Neuron (in vitro differentiated cells): Measurements from ENCODE around the gene IGSF9B.

Experiments used
- H2AFZ ChIP-seq: one replicate; pipeline ENCODE4 v1.6.1; 2013; ENCODE audit warnings: low read depth, mild to moderate bottlenecking, inconsistent platforms, low read length, moderate library complexity
- H3K27me3 ChIP-seq: one replicate; pipeline ENCODE4 v1.6.1; 2013; ENCODE audit warnings: low read length; ENCODE audit not compliant: insufficient read depth
- H3K36me3 ChIP-seq: one replicate; pipeline ENCODE4 v1.6.1; 2013; ENCODE audit warnings: low read length; ENCODE audit not compliant: insufficient read depth
- H3K4me1 ChIP-seq: one replicate; pipeline ENCODE4 v1.6.1; 2013; ENCODE audit warnings: low read length; ENCODE audit not compliant: insufficient read depth
- H3K4me3 ChIP-seq: 2 replicates; pipeline ENCODE4 v1.5.1; 2013; ENCODE audit warnings: mild to moderate bottlenecking, low read length, moderate library complexity
- H3K9me3 ChIP-seq: one replicate; pipeline ENCODE4 v1.6.1; 2013; ENCODE audit warnings: low read length

Gene IGSF9B

GRCh38 chr11:133993921-133994320, 37.2 kb upstream of the IGSF9B start:
- Histone ChIP-seq H3K4me1 (no peaks in the 10 kb centered on the region), H2AFZ (no peak overlapping the region), H3K36me3 (no peaks in the 10 kb centered on the region), H3K4me3 (no peak overlapping the region), H3K9me3 (no peaks in the 10 kb centered on the region), H3K27me3 (peaks cover 27% of the 10 kb centered on the region)

- Histone ChIP-seq H2AFZ (no peak overlapping the region), H3K4me1 (no peaks in the 10 kb centered on the region), H3K9me3 (no peaks in the 10 kb centered on the region), H3K4me3 (no peak overlapping the region), H3K36me3 (no peaks in the 10 kb centered on the region), H3K27me3 (peaks cover 35% of the 10 kb centered on the region)
Observed at GRCh38 chr11:133993107-133993506, 36.3 kb upstream of the IGSF9B start.

- Histone ChIP-seq H2AFZ (no peak overlapping the region), H3K27me3 (peaks cover 29% of the 10 kb centered on the region), H3K4me3 (no peak overlapping the region), H3K36me3 (no peaks in the 10 kb centered on the region), H3K4me1 (no peaks in the 10 kb centered on the region), H3K9me3 (no peaks in the 10 kb centered on the region)
Observed at GRCh38 chr11:133992121-133992520, 35.4 kb upstream of the IGSF9B start.

GRCh38 chr11:133991101-133991500, 34.3 kb upstream of the IGSF9B start:
- H3K4me3 ChIP-seq = no peak overlapping the region
- H3K27me3 ChIP-seq = peaks cover 38% of the 10 kb centered on the region

GRCh38 chr11:133990501-133990900, 33.7 kb upstream of the IGSF9B start:
- Histone ChIP-seq H3K9me3 (no peaks in the 10 kb centered on the region), H2AFZ (no peak overlapping the region), H3K27me3 (peaks cover 41% of the 10 kb centered on the region), H3K4me3 (no peak overlapping the region), H3K4me1 (no peaks in the 10 kb centered on the region), H3K36me3 (no peaks in the 10 kb centered on the region)

More at GRCh38 chr11:133991101-133991500, 34.3 kb upstream of the IGSF9B start:
- H2AFZ ChIP-seq = no peak overlapping the region
- no peaks in the 10 kb centered on the region for H3K36me3 ChIP-seq
- H3K9me3 ChIP-seq = no peaks in the 10 kb centered on the region
- no peaks in the 10 kb centered on the region for H3K4me1 ChIP-seq

GRCh38 chr11:133988686-133989410, 32.1 kb upstream of the IGSF9B start:
- Histone ChIP-seq H3K4me1 (no peaks in the 10 kb centered on the region), H2AFZ (no peak overlapping the region), H3K36me3 (no peaks in the 10 kb centered on the region), H3K4me3 (no peak overlapping the region), H3K27me3 (peaks cover 44% of the 10 kb centered on the region), H3K9me3 (no peaks in the 10 kb centered on the region)

GRCh38 chr11:133987171-133987570, 30.4 kb upstream of the IGSF9B start:
- H3K9me3 ChIP-seq = no peaks in the 10 kb centered on the region
- H3K4me3 ChIP-seq = no peak overlapping the region
- H3K27me3 ChIP-seq = peaks cover 54% of the 10 kb centered on the region
- no peak overlapping the region for H2AFZ ChIP-seq
- no peaks in the 10 kb centered on the region for H3K4me1 ChIP-seq
- no peaks in the 10 kb centered on the region for H3K36me3 ChIP-seq

- H3K4me3 ChIP-seq = no peak overlapping the region
- peaks cover 61% of the 10 kb centered on the region for H3K27me3 ChIP-seq
- no peaks in the 10 kb centered on the region for H3K9me3 ChIP-seq
- no peaks in the 10 kb centered on the region for H3K36me3 ChIP-seq
- H3K4me1 ChIP-seq = no peaks in the 10 kb centered on the region
- H2AFZ ChIP-seq = no peak overlapping the region
Observed at GRCh38 chr11:133985981-133986944, 29.5 kb upstream of the IGSF9B start.

- no peaks in the 10 kb centered on the region for H3K4me1 ChIP-seq
- H2AFZ ChIP-seq = no peak overlapping the region
- H3K27me3 ChIP-seq = peaks cover 55% of the 10 kb centered on the region
- no peaks in the 10 kb centered on the region for H3K9me3 ChIP-seq
- H3K4me3 ChIP-seq = no peak overlapping the region
- H3K36me3 ChIP-seq = no peaks in the 10 kb centered on the region
Observed at GRCh38 chr11:133984828-133985227, 28.1 kb upstream of the IGSF9B start.

GRCh38 chr11:133983660-133984316, 27.0 kb upstream of the IGSF9B start:
- no peaks in the 10 kb centered on the region for H3K4me1 ChIP-seq
- H3K4me3 ChIP-seq = no peak overlapping the region
- H3K36me3 ChIP-seq = no peaks in the 10 kb centered on the region
- H3K9me3 ChIP-seq = no peaks in the 10 kb centered on the region
- no peak overlapping the region for H2AFZ ChIP-seq
- peaks cover 45% of the 10 kb centered on the region for H3K27me3 ChIP-seq

- Histone ChIP-seq H3K36me3 (no peaks in the 10 kb centered on the region), H3K4me3 (no peak overlapping the region), H2AFZ (no peak overlapping the region), H3K27me3 (peaks cover 47% of the 10 kb centered on the region), H3K4me1 (no peaks in the 10 kb centered on the region), H3K9me3 (no peaks in the 10 kb centered on the region)
Observed at GRCh38 chr11:133982876-133983275, 26.1 kb upstream of the IGSF9B start.

GRCh38 chr11:133982151-133982550, 25.4 kb upstream of the IGSF9B start:
- H3K27me3 ChIP-seq = peaks cover 49% of the 10 kb centered on the region
- H3K9me3 ChIP-seq = no peaks in the 10 kb centered on the region
- no peaks in the 10 kb centered on the region for H3K36me3 ChIP-seq
- H3K4me1 ChIP-seq = no peaks in the 10 kb centered on the region
- no peak overlapping the region for H3K4me3 ChIP-seq
- no peak overlapping the region for H2AFZ ChIP-seq

- Histone ChIP-seq H3K9me3 (no peaks in the 10 kb centered on the region), H2AFZ (no peak overlapping the region), H3K4me3 (no peak overlapping the region), H3K36me3 (no peaks in the 10 kb centered on the region), H3K27me3 (peaks cover 49% of the 10 kb centered on the region), H3K4me1 (no peaks in the 10 kb centered on the region)
Observed at GRCh38 chr11:133981156-133981555, 24.4 kb upstream of the IGSF9B start.
